Endothelial cell of umbilical vein (primary cell): Measurements from ENCODE around the gene USP19. TPM values are rescaled to one million over a fixed set of nuclear protein-coding genes. Genes with fewer than 3 reads are reported as not detected.

Experiments used
- BruUV-seq: library from RNA; stranded (reverse); fragments of 400-500 nt; replicated peaks from 2 replicates; lab custom pipeline; 2021; lab: Mats Ljungman, UMichigan
- CTCF ChIA-PET: fragments of 300-600, 350-600 bp; sonication (Branson Sonifier 250); formaldehyde crosslinking; loops from one replicate; lab custom pipeline; 2021; ENCODE audit warnings: antibody characterized with exemption, inconsistent platforms; lab: Charles Lee
- POLR2A ChIA-PET: fragments of 300-600, 350-600 bp; sonication (Branson Sonifier 250); formaldehyde crosslinking; loops from one replicate; lab custom pipeline; 2021; ENCODE audit warnings: antibody characterized with exemption, inconsistent platforms; lab: Charles Lee
- DNase-seq: peaks from one replicate; pipeline ENCODE4 v3.0.0-alpha.2; 2011; ENCODE audit warnings: low read depth, low spot score
- FAIRE-seq: peaks from 2 replicates; lab custom pipeline; 2011; peaks lifted over from hg19 to GRCh38; lab: Jason Lieb, UNC
- H2AFZ ChIP-seq: 2 replicates; pipeline ENCODE4 v1.6.0; 2012; ENCODE audit warnings: low read depth, low read length, control low read depth, inconsistent platforms
- H3K27ac ChIP-seq: 2 replicates; pipeline ENCODE4 v1.5.1; 2011; ENCODE audit warnings: low read depth, mild to moderate bottlenecking, control low read depth, low read length, moderate library complexity; ENCODE audit not compliant: insufficient read depth
- H3K27me3 ChIP-seq, 2 experiments: 2 replicates each; pipeline versions ENCODE4 v1.6.0 to v1.6.1; 2011; ENCODE audit warnings: low read length in 2 of 2, mixed read lengths in 1 of 2; ENCODE audit not compliant: control insufficient read depth in 2 of 2, insufficient read depth in 2 of 2
- H3K36me3 ChIP-seq, 2 experiments: 2 replicates in 1 of 2; 3 replicates in 1 of 2; pipeline ENCODE4 v1.5.1; 2011; ENCODE audit warnings: low read length in 2 of 2, mild to moderate bottlenecking in 1 of 2, moderate library complexity in 1 of 2; ENCODE audit not compliant: control insufficient read depth in 2 of 2, insufficient read depth in 2 of 2; ENCODE audit errors: extremely low read depth in 1 of 2
- H3K4me1 ChIP-seq: 3 replicates; pipeline ENCODE4 v1.5.1; 2011; ENCODE audit warnings: mild to moderate bottlenecking, low read length; ENCODE audit not compliant: control insufficient read depth, insufficient read depth; ENCODE audit errors: extremely low read depth
- H3K4me2 ChIP-seq: 2 replicates; pipeline ENCODE4 v1.6.1; 2011; ENCODE audit warnings: low read length, control low read depth, mixed read lengths; ENCODE audit not compliant: insufficient read depth
- H3K4me3 ChIP-seq, 3 experiments: fragments of 200-600 bp in 1 of 3; sonication (generic), shearing (Covaris generic) in 1 of 3; replicated peaks in 1 of 3; 2 replicates each; pipeline ENCODE4 v1.5.1; 2011 to 2016; ENCODE audit warnings: control low read depth in 3 of 3, low read length in 3 of 3, mild to moderate bottlenecking in 2 of 3, inconsistent platforms in 1 of 3, low read depth in 1 of 3, moderate library complexity in 1 of 3; ENCODE audit not compliant: insufficient read depth in 1 of 3
- H3K79me2 ChIP-seq: 2 replicates; pipeline ENCODE4 v1.6.0; 2012; ENCODE audit warnings: low read length, inconsistent platforms; ENCODE audit not compliant: control insufficient read depth, insufficient read depth
- H3K9ac ChIP-seq: replicated peaks from 2 replicates; pipeline ENCODE3; 2011; ENCODE audit warnings: low read length, control low read depth; ENCODE audit not compliant: insufficient read depth; ENCODE audit errors: extremely low read depth
- H3K9me1 ChIP-seq: replicated peaks from 3 replicates; pipeline ENCODE4 v1.6.0; 2011; ENCODE audit warnings: mild to moderate bottlenecking, low read length; ENCODE audit not compliant: control insufficient read depth, insufficient read depth; ENCODE audit errors: extremely low read depth
- H3K9me3 ChIP-seq: replicated peaks from 2 replicates; pipeline ENCODE4 v1.5.1; 2012; ENCODE audit warnings: low read length, inconsistent platforms; ENCODE audit not compliant: control insufficient read depth, insufficient read depth
- H4K20me1 ChIP-seq: replicated peaks from 2 replicates; pipeline ENCODE3; 2011; ENCODE audit warnings: mild to moderate bottlenecking, low read length; ENCODE audit not compliant: control insufficient read depth, insufficient read depth; ENCODE audit errors: extremely low read depth
- EZH2 ChIP-seq: IDR thresholded peaks from 2 replicates; pipeline ENCODE4 v1.6.1; 2012; ENCODE audit warnings: borderline replicate concordance, low read depth, mild to moderate bottlenecking, moderate library complexity, low read length, inconsistent platforms; ENCODE audit not compliant: severe bottlenecking
- GATA2 ChIP-seq: IDR thresholded peaks from 2 replicates; pipeline ENCODE4 v1.7.0; 2011; ENCODE audit warnings: low read depth, mild to moderate bottlenecking, moderate library complexity, mixed read lengths, low read length; ENCODE audit not compliant: insufficient read length, insufficient read depth
- POLR2A ChIP-seq: IDR thresholded peaks from 2 replicates; pipeline ENCODE4 v1.6.1; 2012; ENCODE audit warnings: low read depth, mild to moderate bottlenecking, control low read depth, low read length
- dilution Hi-C: fragments of 300-500 bp; cut with MboI; formaldehyde crosslinking; loops from one replicate; pipeline ENCODE4 v1.15.0; 2019; ENCODE audit warnings: low sequenced_read_pairs; ENCODE audit not compliant: extremely low pct_ligation_motif_present
- intact Hi-C: fragments of 100-400 bp; cut with micrococcal nuclease; formaldehyde crosslinking; loops from one replicate; pipeline ENCODE4 v1.10.0; 2022
- polyA plus RNA-seq, 4 experiments: library from polyadenylated mRNA; depleted of rRNA in 3 of 4; stranded (reverse) in 3 of 4; unstranded in 1 of 4; fragments of >200 nt; gene quantifications; 2 replicates each; pipeline versions ENCODE4 v1.2.1 to v1.2.3, GENCODE V29; 2011 to 2012; ENCODE audit warnings: missing spikeins in 1 of 4
- total RNA-seq: library from RNA; stranded (reverse); gene quantifications from 2 replicates; pipeline ENCODE4 v1.2.3, GENCODE V29; 2021
- TF ChIP-seq, protein P1 (sequence below): IDR thresholded peaks from 2 replicates; pipeline ENCODE4 v1.6.1; 2011; ENCODE audit not compliant: insufficient read depth, insufficient read length

USP19 gene
- total and polyA plus RNA-seq, 2 donors (not counting 3 experiments of a cell fraction or from before 2014, with no cell fraction given), result 31.3 to 39.1 TPM

- TF ChIP-seq, protein P1, sequence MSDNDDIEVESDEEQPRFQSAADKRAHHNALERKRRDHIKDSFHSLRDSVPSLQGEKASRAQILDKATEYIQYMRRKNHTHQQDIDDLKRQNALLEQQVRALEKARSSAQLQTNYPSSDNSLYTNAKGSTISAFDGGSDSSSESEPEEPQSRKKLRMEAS, result no peak
- TF ChIP-seq EZH2 (no peak), POLR2A (no peak)
- Histone ChIP-seq H3K9ac (peak overlapping the region; percentile 65), H2AFZ (no peak overlapping the region), H3K9me3 (no peaks in the 10 kb centered on the region), H3K79me2 (peaks cover 14% of the 10 kb centered on the region), H3K4me2 (peak overlapping the region; percentile 72), H3K36me3 (peaks cover 7 to 68% of the 10 kb centered on the region in 2 experiments), H3K27me3 (no peaks in the 10 kb centered on the region), H3K4me3 (peak overlapping the region; percentile 44 to 71 (median 65)), H4K20me1 (no peaks in the 10 kb centered on the region), H3K4me1 (peaks cover 12% of the 10 kb centered on the region), H3K9me1 (no peaks in the 10 kb centered on the region), H3K27ac (peak overlapping the region; percentile 58)
- FAIRE-seq (no peak), DNase-seq (peak; percentile 14)
- ChIA-PET POLR2A (no interaction called here), CTCF (interaction anchor here (0.7 to 2.5 kb wide), 6 partner anchors 13 to 329 kb away, joined by 3 to 19 read pairs (median 8); partner anchors contain the start of genes KLHDC8B, LAMB2, NDUFAF3 and QRICH1)
- dilution Hi-C loops (no loop called here), intact Hi-C loops (loop anchor here (1.0 to 2.0 kb wide), 3 partner anchors 13 to 25 kb away; partner anchors contain the start of genes LAMB2, QARS1 and QRICH1)
- BruUV-seq, result TSS peak; percentile 0
These were observed 556 bp downstream of the USP19 start for GRCh38 chr3:49120096-49120437.

DNA sequence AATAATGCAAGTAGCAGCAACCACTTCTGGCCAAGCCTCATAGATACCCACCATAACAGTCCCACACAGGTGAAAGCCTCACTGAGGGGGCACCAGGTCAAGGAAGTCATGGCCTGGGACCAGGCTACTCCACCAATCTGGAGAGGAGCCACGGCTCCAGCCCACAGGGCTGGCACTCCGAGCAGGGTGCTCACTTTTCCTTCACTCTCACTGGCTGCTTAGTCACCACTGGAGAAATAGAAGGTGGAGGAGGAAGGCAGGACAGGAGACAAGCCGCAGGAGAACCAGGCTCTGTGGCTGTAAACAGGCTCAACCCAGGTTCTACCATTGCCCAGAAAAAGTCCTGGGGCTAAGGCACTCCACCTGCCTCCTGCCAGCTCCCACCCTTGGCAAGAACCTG, 1.2 kb downstream of the USP19 start:
- peak overlapping the region; percentile 65 for H3K9ac ChIP-seq
- dilution Hi-C loops (no loop called here), intact Hi-C loops (no loop called here)
- H3K27me3 ChIP-seq, result no peaks in the 10 kb centered on the region
- peaks cover 7 to 68% of the 10 kb centered on the region in 2 experiments for H3K36me3 ChIP-seq
- H3K4me2 ChIP-seq, result peak overlapping the region; percentile 72
- peak overlapping the region in 2 of 3 experiments; percentile 65 to 71 for H3K4me3 ChIP-seq
- ChIA-PET CTCF (interaction anchor here (1.5 to 2.1 kb wide), 2 partner anchors 97 to 330 kb away, joined by 4 to 13 read pairs; partner anchors contain the start of gene NDUFAF3), POLR2A (no interaction called here)
- H3K27ac ChIP-seq, result peak overlapping the region; percentile 58
- H3K79me2 ChIP-seq, result peaks cover 14% of the 10 kb centered on the region
- peak; percentile 20 for TF ChIP-seq POLR2A
- TF ChIP-seq GATA2, result no peak
- no peaks in the 10 kb centered on the region for H4K20me1 ChIP-seq
- no peaks in the 10 kb centered on the region for H3K9me3 ChIP-seq
- H3K4me1 ChIP-seq, result peaks cover 12% of the 10 kb centered on the region
- H2AFZ ChIP-seq, result no peak overlapping the region
- FAIRE-seq, result no peak
- no peak for DNase-seq
- BruUV-seq, result no TSS peak
- no peaks in the 10 kb centered on the region for H3K9me1 ChIP-seq
